K562 (cell line): ENCODE measurements around the gene ATOSA. TPM values are rescaled to one million over a fixed set of nuclear protein-coding genes. Genes with fewer than 3 reads are reported as not detected.

ENCODE experiments used
- ARID3A ChIP-seq: IDR thresholded peaks from 2 replicates; pipeline ENCODE4 v1.6.1; 2012; ENCODE audit warnings: low read depth, low read length, improper control_type of control experiment, borderline replicate concordance
- CAMTA2 ChIP-seq: fragments of 250-450 bp; sonication (Bioruptor Pico); conservative IDR thresholded peaks from 2 replicates; pipeline ENCODE4 v1.5.1; 2022
- CTCF ChIP-seq, 3 experiments: IDR thresholded peaks in 2 of 3; conservative IDR thresholded peaks in 1 of 3; 2 replicates each; pipeline ENCODE4 v1.5.1; 2011 to 2012; ENCODE audit warnings: low read length in 3 of 3, mild to moderate bottlenecking in 3 of 3, control low read depth in 2 of 3, improper control_type of control experiment in 1 of 3, inconsistent platforms in 1 of 3, low read depth in 1 of 3, mixed read lengths in 1 of 3, moderate library complexity in 1 of 3; ENCODE audit not compliant: insufficient read depth in 2 of 3
- DEAF1 ChIP-seq: fragments of 450-650 bp; formaldehyde crosslinking; IDR thresholded peaks from 2 replicates; pipeline ENCODE4 v1.4.0; 2020; ENCODE audit warnings: mild to moderate bottlenecking, moderate library complexity
- HDAC1 ChIP-seq, 2 experiments: fragments of 450-650 bp; IDR thresholded peaks; 2 replicates each; pipeline ENCODE4 v1.6.1; 2016 to 2017; ENCODE audit warnings: inconsistent platforms in 1 of 2, mild to moderate bottlenecking in 1 of 2, moderate library complexity in 1 of 2
- KDM1A ChIP-seq, 2 experiments: fragments of 450-650 bp; IDR thresholded peaks; 2 replicates each; pipeline ENCODE4 v1.6.1; 2016; ENCODE audit warnings: mild to moderate bottlenecking in 2 of 2
- PCBP2 ChIP-seq: fragments of 200-400 bp; formaldehyde crosslinking; IDR thresholded peaks from 2 replicates; pipeline ENCODE4 v1.6.1; 2018; ENCODE audit warnings: low read length, low read depth, mild to moderate bottlenecking, moderate library complexity; ENCODE audit not compliant: poor library complexity, severe bottlenecking
- PPARD ChIP-seq: fragments of 250-450 bp; sonication (Bioruptor Pico); IDR thresholded peaks from 2 replicates; pipeline ENCODE4 v1.8.0; 2022; ENCODE audit warnings: inconsistent platforms, mild to moderate bottlenecking, moderate library complexity
- PYGO2 ChIP-seq: fragments of 450-650 bp; IDR thresholded peaks from 2 replicates; pipeline ENCODE4 v1.6.1; 2016; ENCODE audit warnings: mild to moderate bottlenecking, missing genetic modification characterization, moderate library complexity, missing compliant biosample characterization
- SREBF1 ChIP-seq: fragments of 150-350 bp; IDR thresholded peaks from 2 replicates; pipeline ENCODE4 v1.6.1; 2014; ENCODE audit warnings: antibody characterized with exemption, low read depth, low read length, borderline replicate concordance
- TAF1 ChIP-seq: IDR thresholded peaks from 2 replicates; pipeline ENCODE4 v1.6.1; 2011; ENCODE audit warnings: mild to moderate bottlenecking, low read length, moderate library complexity; ENCODE audit not compliant: insufficient read depth, control insufficient read depth, severe bottlenecking; ENCODE audit errors: extremely low read depth
- ZKSCAN1 ChIP-seq: fragments of 150-350 bp; IDR thresholded peaks from 2 replicates; pipeline ENCODE4 v1.6.1; 2016; ENCODE audit warnings: low read depth, low read length
- ZNF124 ChIP-seq: sonication (generic); formaldehyde crosslinking; IDR thresholded peaks from 2 replicates; pipeline ENCODE4 v1.8.1; 2022; ENCODE audit warnings: missing genetic modification reagents
- ZNF197 ChIP-seq: fragments of 200-800 bp; sonication (Bioruptor generic); IDR thresholded peaks from 2 replicates; pipeline ENCODE4 v1.6.1; 2016; ENCODE audit warnings: low read depth, missing genetic modification characterization, missing compliant biosample characterization
- ZNF699 ChIP-seq: fragments of 250-450 bp; sonication (Bioruptor Pico); IDR thresholded peaks from 2 replicates; pipeline ENCODE4 v1.8.0; 2021; ENCODE audit warnings: mild to moderate bottlenecking, moderate library complexity; ENCODE audit not compliant: insufficient replicate concordance
- polyA plus RNA-seq, 8 experiments: library from polyadenylated mRNA; depleted of rRNA in 4 of 8; stranded (reverse) in 5 of 8; unstranded in 3 of 8; fragments of >200 nt; fragmentation: Nextera tagmentation in 2 of 8; fragmentation: Illumina TruSeq in 1 of 8; extraction: Ambion mirVana in 2 of 8; extraction: Trizol in 1 of 8; gene quantifications; 2 replicates each; pipeline versions ENCODE4 v1.2.1 to v1.2.3, GENCODE V29; 2011 to 2014; ENCODE audit warnings: inconsistent platforms in 1 of 8, missing spikeins in 1 of 8
- total RNA-seq, 7 experiments: library from RNA; depleted of rRNA in 6 of 7; stranded (reverse); fragments of >200 nt in 6 of 7; fragmentation: Illumina TruSeq in 2 of 7; extraction: Trizol in 2 of 7; gene quantifications; 2 replicates each; pipeline versions ENCODE4 v1.2.1 to v1.2.3, GENCODE V29; 2011 to 2021; ENCODE audit warnings: low replicate concordance in 1 of 7

The ATOSA gene
- total and polyA plus RNA-seq, 9 of the 15 experiments (the other 6 are each of a cell fraction or from before 2014, with no cell fraction given): 2.0 to 6.1 (median 3.9) TPM

DNA sequence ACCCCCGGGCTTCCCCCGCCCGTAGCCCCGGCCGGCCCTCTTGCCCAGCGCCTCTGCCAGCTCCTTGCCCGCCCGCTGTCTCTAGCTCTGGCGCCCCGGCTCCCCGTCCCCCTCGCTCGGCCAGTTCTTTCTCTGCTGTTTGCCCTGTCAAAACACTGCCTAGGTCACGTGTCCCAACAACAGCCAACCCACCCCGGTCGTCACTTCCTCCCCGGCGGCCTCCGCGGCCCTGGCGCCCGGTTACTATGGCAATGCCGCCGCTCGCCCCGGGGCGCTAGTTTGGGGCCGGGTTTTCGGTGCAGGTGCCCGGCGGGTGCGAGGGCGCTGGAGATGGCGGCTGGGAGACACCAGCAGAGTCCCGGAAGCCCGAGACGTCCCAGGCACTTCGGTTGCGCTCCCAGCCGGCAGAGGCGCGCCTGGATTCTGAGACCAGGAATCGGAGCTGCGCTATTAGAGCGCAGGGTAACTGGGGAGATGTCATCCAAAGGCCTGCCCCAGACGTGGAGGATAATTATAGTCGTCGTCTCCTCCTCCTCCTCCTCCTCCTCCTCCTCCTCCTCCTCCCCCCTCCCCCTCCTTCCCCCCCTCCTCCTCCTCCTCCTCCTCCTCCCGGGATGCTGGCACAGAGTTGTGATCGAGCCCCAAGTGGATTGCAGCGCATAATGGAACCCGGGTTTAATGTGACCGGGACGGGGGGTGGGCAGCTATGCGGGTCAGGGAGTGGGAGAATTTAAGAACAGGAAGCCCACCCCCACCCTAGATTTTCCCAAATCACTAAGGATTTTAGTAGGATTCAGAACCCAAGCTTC lies at the start of gene ATOSA (continued):
- TF ChIP-seq CTCF (IDR thresholded peaks at IDR 0.05 in 2 of 3, conservative IDR thresholded peaks at IDR 0.05 in 1 of 3; ENCODE audit: insufficient read depth in 2 of 3, low read depth in 1 of 3, low read length in 3 of 3) (no peak), CAMTA2 (CRISPR knock-in tag) (no peak), ZNF124 (no peak), HDAC1 (IDR thresholded peaks at IDR 0.05) (peak in 1 of 2 experiments; percentile 79; a peak in 2 of 4 replicates), ARID3A (no peak), SREBF1 (no peak), DEAF1 (CRISPR knock-in tag) (no peak), PCBP2 (peak; percentile 24), ZNF197 (CRISPR knock-in tag) (no peak), PYGO2 (tag) (no peak), ZNF699 (CRISPR knock-in tag) (no peak), KDM1A (IDR thresholded peaks at IDR 0.05) (no peak), ZKSCAN1 (no peak), TAF1 (peak; percentile 12), PPARD (CRISPR knock-in tag) (no peak)
